Mucosa of descending colon (tissue), 3 donors: ENCODE results near the gene TLCD3A. TPM values are rescaled to one million over a fixed set of nuclear protein-coding genes. Genes with fewer than 3 reads are reported as not detected.
A peak's percentile ranks its signal among the peaks of the same experiment; 100 is the strongest.

ENCODE experiments used
- ATAC-seq: fragments of 200-7000 bp; cut with Tn5 transposase; one replicate; pipeline ENCODE4 v1.9.1; 2020; ENCODE audit warnings: mild to moderate bottlenecking, moderate library complexity
- DNase-seq, 3 donors: peaks; one replicate each; pipeline ENCODE4 v3.0.0-alpha.2; 2020
- H3K36me3 ChIP-seq: fragments of 200-600 bp; one replicate; pipeline ENCODE4 v1.8.0; 2021; ENCODE audit warnings: low read depth, mild to moderate bottlenecking
- H3K4me1 ChIP-seq: fragments of 200-600 bp; one replicate; pipeline ENCODE4 v1.8.0; 2021; ENCODE audit warnings: low read depth, mild to moderate bottlenecking
- H3K4me3 ChIP-seq: fragments of 200-600 bp; one replicate; pipeline ENCODE4 v1.8.0; 2021; ENCODE audit warnings: mild to moderate bottlenecking
- H3K9me3 ChIP-seq: fragments of 200-600 bp; one replicate; pipeline ENCODE4 v1.8.0; 2021; ENCODE audit warnings: mild to moderate bottlenecking
- CTCF ChIP-seq: fragments of 200-600 bp; IDR thresholded peaks from one replicate; pipeline ENCODE4 v1.8.0; 2022; ENCODE audit warnings: antibody characterized with exemption, mild to moderate bottlenecking
- intact Hi-C, 2 donors: fragments of 100-400 bp; cut with DNase I in 1 of 2; cut with micrococcal nuclease in 1 of 2; formaldehyde crosslinking; loops; one replicate each; pipeline versions ENCODE4 v1.11.0 to v1.11.1; 2022; cut with DNase I, micrococcal nuclease
- long read RNA-seq, 2 donors: library from polyadenylated mRNA; unstranded; transcript quantifications; one replicate each; pipeline ENCODE4 v2.0.0, GENCODE V29; 2019 to 2021
- total RNA-seq, 3 donors: library from RNA; stranded (reverse); fragmentation: NEBNext Ultra II Directional in 2 of 3; extraction: Animal tissue kit (Norgen Biotek cat#: 25700) in 2 of 3; gene quantifications; one replicate each; pipeline versions ENCODE4 v1.2.1 to v1.2.4, GENCODE V29; 2021 to 2023
- donor health status: DM: no; HTN: no; CAD: no; lungs with moderate emphysema.
- donor health status: DM: no; HTN: no; CAD: no.
- donor health status: DM: no; HTN: yes; CAD: no.

The TLCD3A gene
- 10 to 100 TPM in 1 of 3 donors, 1 to 10 TPM in 2; 4.9 to 14.8 (median 6.0) TPM for total RNA-seq
- long read RNA-seq, donor 1, transcript FAM57A-202 (5 exons, 2,412 nt), result major isoform, 7 of 8 reads
- long read RNA-seq, donor 1, partial matches to known transcripts, result 1 of 8 reads
- long read RNA-seq, donor 1, other reads (novel, unspliced or antisense), result 0 of 8 reads
- long read RNA-seq, donor 2, partial matches to known transcripts, result 1 of 3 reads
- long read RNA-seq, donor 2, other reads (novel, unspliced or antisense), result 1 of 3 reads

- no peak for TF ChIP-seq CTCF
- DNase-seq (peak; percentile 67 to 84 (median 77)), ATAC-seq (peak; percentile 81)
- H3K4me3 ChIP-seq, result peak within 1 kb of the TSS; percentile 23
- no peaks in the 10 kb centered on the region for H3K9me3 ChIP-seq
- peaks cover 6% of the 10 kb centered on the region for H3K4me1 ChIP-seq
- H3K36me3 ChIP-seq, result no peaks in the 10 kb centered on the region
- intact Hi-C loops, result no loop called here
Measured at GRCh38 chr17:732067-732901, at the start of gene TLCD3A. TLCD3A (plus strand) TSS chr17:732596; CDS start chr17:732648, 52 bp downstream.

GRCh38 chr17:683040-683439, 49.4 kb upstream of the TLCD3A start:
- no peak for TF ChIP-seq CTCF
- H3K4me3 ChIP-seq, result no peak overlapping the region
- DNase-seq (no peak), ATAC-seq (no peak)
- intact Hi-C loops, result no loop called here
- H3K9me3 ChIP-seq, result no peaks in the 10 kb centered on the region
- no peaks in the 10 kb centered on the region for H3K4me1 ChIP-seq
- no peaks in the 10 kb centered on the region for H3K36me3 ChIP-seq

GRCh38 chr17:683499-684254, 48.7 kb upstream of the TLCD3A start:
- ATAC-seq (peak; percentile 75), DNase-seq (peak in 1 of 3 donors; percentile 28)
- Histone ChIP-seq H3K4me3 (no peak overlapping the region), H3K4me1 (no peaks in the 10 kb centered on the region), H3K9me3 (no peaks in the 10 kb centered on the region), H3K36me3 (no peaks in the 10 kb centered on the region)
- intact Hi-C loops, result no loop called here
- TF ChIP-seq CTCF, result no peak

- DNase-seq (no peak), ATAC-seq (no peak)
- no peak overlapping the region for H3K4me3 ChIP-seq
- H3K4me1 ChIP-seq, result no peaks in the 10 kb centered on the region
- intact Hi-C loops, result loop anchor here in 1 of 2 donors (5.0 kb wide), 1 partner anchor 268 kb away; no protein-coding TSS in a partner anchor
- no peaks in the 10 kb centered on the region for H3K9me3 ChIP-seq
- TF ChIP-seq CTCF, result no peak
- no peaks in the 10 kb centered on the region for H3K36me3 ChIP-seq
Measured at GRCh38 chr17:685006-685405, 47.4 kb upstream of the TLCD3A start.

- DNase-seq (peak; percentile 55 to 63 (median 58)), ATAC-seq (peak; percentile 91)
- Histone ChIP-seq H3K4me3 (no peak overlapping the region), H3K36me3 (no peaks in the 10 kb centered on the region), H3K9me3 (no peaks in the 10 kb centered on the region), H3K4me1 (no peaks in the 10 kb centered on the region)
- no peak for TF ChIP-seq CTCF
- intact Hi-C loops, result loop anchor here in 1 of 2 donors (5.0 kb wide), 1 partner anchor 271 kb away; no protein-coding TSS in a partner anchor
Measured at GRCh38 chr17:688100-688989, 44.1 kb upstream of the TLCD3A start.
